Measurements from ENCODE around the gene NPIPB4. TPM values are rescaled to one million over a fixed set of nuclear protein-coding genes. Genes with fewer than 3 reads are reported as not detected.

Gene NPIPB4
- 20.0 to 28.3 TPM (median 26.0 TPM) in 5 replicates for total RNA-seq (2022; extraction: Qiagen RNA extraction)

GRCh38 chr16:21857656-21858055 lies at the start of gene NPIPB4:
Gene NPIPB4, minus strand, starts transcription at chr16:21857756. Its CDS starts 378 bp downstream, at chr16:21857378.

Other genes with a start within 250 kb of the NPIPB4 start
- not detected in 5 replicates for gene IGSF6, start 205.1 kb downstream of the NPIPB4 start, total RNA-seq (2022; extraction: Qiagen RNA extraction)
- 0.03 to 0.16 TPM (median 0.05 TPM) in 4 of 5 replicates, not detected in the other for gene OTOA, start 193.8 kb downstream of the NPIPB4 start, total RNA-seq (2022; extraction: Qiagen RNA extraction)
- gene UQCRC2, start 95.6 kb upstream of the NPIPB4 start, total RNA-seq (2022; extraction: Qiagen RNA extraction), result 149 to 242 TPM (median 161 TPM) in 5 replicates
- not detected in 5 replicates for gene PDZD9, start 143.4 kb upstream of the NPIPB4 start, total RNA-seq (2022; extraction: Qiagen RNA extraction)
- gene MOSMO, start 150.4 kb upstream of the NPIPB4 start, total RNA-seq (2022; extraction: Qiagen RNA extraction), result 8.0 to 11.5 TPM (median 10.5 TPM) in 5 replicates
- 0.02 to 0.25 TPM (median 0.03 TPM) in 3 of 5 replicates, not detected in the others for gene VWA3A, start 234.8 kb upstream of the NPIPB4 start, total RNA-seq (2022; extraction: Qiagen RNA extraction)